WI38 (cell line): Measurements from ENCODE around the gene MGME1.

Experiments used
- H3K4me3 ChIP-seq: 2 replicates; pipeline ENCODE4 v1.5.1; 2011; ENCODE audit warnings: low read depth, mild to moderate bottlenecking, control low read depth, low read length
- CTCF ChIP-seq: IDR thresholded peaks from 2 replicates; pipeline ENCODE4 v1.5.1; 2012; ENCODE audit warnings: low read depth, mild to moderate bottlenecking, control low read depth, low read length

MGME1 gene

GRCh38 chr20:17963114-17963897, 5.5 kb upstream of the MGME1 start:
- TF ChIP-seq CTCF = no peak
- no peak overlapping the region for H3K4me3 ChIP-seq

GRCh38 chr20:17964073-17964472, 4.7 kb upstream of the MGME1 start:
- no peak overlapping the region for H3K4me3 ChIP-seq
- no peak for TF ChIP-seq CTCF

GRCh38 chr20:17964632-17965031, 4.2 kb upstream of the MGME1 start:
- no peak for TF ChIP-seq CTCF

GRCh38 chr20:17965042-17965697, 3.6 kb upstream of the MGME1 start:
- no peak for TF ChIP-seq CTCF
- peak overlapping the region; percentile 92 for H3K4me3 ChIP-seq

More at GRCh38 chr20:17964632-17965031, 4.2 kb upstream of the MGME1 start:
- H3K4me3 ChIP-seq = peak overlapping the region; percentile 13

- H3K4me3 ChIP-seq = peak overlapping the region; percentile 92
- TF ChIP-seq CTCF = no peak
These were observed 2.1 kb upstream of the MGME1 start for GRCh38 chr20:17966432-17967310.

- no peak for TF ChIP-seq CTCF
- peak overlapping the region; percentile 92 for H3K4me3 ChIP-seq
These were observed 1.1 kb upstream of the MGME1 start for GRCh38 chr20:17967521-17968365.
